BLaER1 treated with 17β-estradiol and CSF1 and Interleukin-3, amounts not matched to agents 10 nM and 100 nM (cell line): ENCODE measurements around the gene CCNH.
A peak's percentile ranks its signal among the peaks of the same experiment; 100 is the strongest.

Experiments used
- H3K27ac ChIP-seq, 11 experiments: shearing (Covaris generic); formaldehyde crosslinking; 2 replicates each; pipeline ENCODE4 v1.8.1; 2022
- H3K27me3 ChIP-seq, 11 experiments: shearing (Covaris generic); formaldehyde crosslinking; 2 replicates each; pipeline ENCODE4 v1.8.1; 2022
- H3K36me3 ChIP-seq, 11 experiments: shearing (Covaris generic); formaldehyde crosslinking; 2 replicates each; pipeline ENCODE4 v1.8.1; 2022
- H3K4me1 ChIP-seq, 10 experiments: shearing (Covaris generic); formaldehyde crosslinking; 2 replicates each; pipeline ENCODE4 v1.8.1; 2022
- H3K4me2 ChIP-seq, 11 experiments: shearing (Covaris generic); formaldehyde crosslinking; 2 replicates each; pipeline ENCODE4 v1.8.1; 2022
- H3K4me3 ChIP-seq, 10 experiments: shearing (Covaris generic); formaldehyde crosslinking; 2 replicates each; pipeline ENCODE4 v1.8.1; 2022
- H3K9ac ChIP-seq, 11 experiments: shearing (Covaris generic); formaldehyde crosslinking; 2 replicates each; pipeline ENCODE4 v1.8.1; 2022
- H3K9me3 ChIP-seq, 11 experiments: shearing (Covaris generic); formaldehyde crosslinking; replicated peaks in 1 of 11; 2 replicates each; pipeline ENCODE4 v1.8.1; 2022
- H4K20me1 ChIP-seq, 11 experiments: shearing (Covaris generic); formaldehyde crosslinking; 2 replicates each; pipeline ENCODE4 v1.8.1; 2022
- Cebpa-rat ChIP-seq, 11 experiments: shearing (Covaris generic); IDR thresholded peaks; 2 replicates each; pipeline ENCODE4 v1.8.1; 2022

The CCNH gene

GRCh38 chr5:87388129-87388528 lies 24.6 kb downstream of the CCNH start:
- no peak overlapping the region for H3K4me3 ChIP-seq
- no peak overlapping the region for H3K27ac ChIP-seq
- no peak for TF ChIP-seq Cebpa-rat (IDR thresholded peaks at IDR 0.05)
- no peaks in the 10 kb centered on the region for H3K9me3 ChIP-seq
- H3K9ac ChIP-seq: no peak overlapping the region
- H3K27me3 ChIP-seq: no peaks in the 10 kb centered on the region
- no peak overlapping the region for H3K4me2 ChIP-seq
- peaks cover 3 to 84% (median 14%) of the 10 kb centered on the region in 11 experiments; a peak in 14 of 22 replicates for H4K20me1 ChIP-seq
- peaks cover 95 to 100% (median 99%) of the 10 kb centered on the region in 11 experiments for H3K36me3 ChIP-seq
- H3K4me1 ChIP-seq: no peaks in the 10 kb centered on the region

- Histone ChIP-seq H3K4me1 (no peaks in the 10 kb centered on the region), H4K20me1 (peaks cover 3 to 85% (median 14%) of the 10 kb centered on the region in 11 experiments; a peak in 15 of 22 replicates), H3K4me3 (no peak overlapping the region), H3K27ac (no peak overlapping the region), H3K27me3 (no peaks in the 10 kb centered on the region), H3K9me3 (no peaks in the 10 kb centered on the region), H3K36me3 (peaks cover 94 to 100% (median 99%) of the 10 kb centered on the region in 11 experiments), H3K9ac (no peak overlapping the region), H3K4me2 (no peak overlapping the region)
- TF ChIP-seq Cebpa-rat (IDR thresholded peaks at IDR 0.05): no peak
These were observed 26.9 kb downstream of the CCNH start for GRCh38 chr5:87385802-87386201.

- Histone ChIP-seq H3K4me3 (no peak overlapping the region), H3K9me3 (no peaks in the 10 kb centered on the region), H3K36me3 (peaks cover 92 to 100% (median 99%) of the 10 kb centered on the region in 11 experiments), H3K9ac (no peak overlapping the region), H3K27ac (no peak overlapping the region), H4K20me1 (peaks cover 0 to 84% (median 3%) of the 10 kb centered on the region in 11 experiments; a peak in 9 of 22 replicates), H3K27me3 (no peaks in the 10 kb centered on the region), H3K4me2 (no peak overlapping the region), H3K4me1 (no peaks in the 10 kb centered on the region)
- TF ChIP-seq Cebpa-rat (IDR thresholded peaks at IDR 0.05): no peak
These were observed 29.5 kb downstream of the CCNH start for GRCh38 chr5:87383216-87383615.

GRCh38 chr5:87382224-87382623 lies 30.5 kb downstream of the CCNH start:
- H3K36me3 ChIP-seq: peaks cover 91 to 100% (median 99%) of the 10 kb centered on the region in 11 experiments

GRCh38 chr5:87372705-87373104 lies 40.0 kb downstream of the CCNH start:
- Histone ChIP-seq H3K27me3 (no peaks in the 10 kb centered on the region), H3K36me3 (peaks cover 60 to 96% (median 82%) of the 10 kb centered on the region in 11 experiments), H3K4me1 (no peaks in the 10 kb centered on the region), H3K9me3 (no peaks in the 10 kb centered on the region), H3K4me2 (no peak overlapping the region), H3K27ac (no peak overlapping the region), H4K20me1 (peaks cover 0 to 38% (median 0%) of the 10 kb centered on the region in 11 experiments; a peak in 4 of 22 replicates), H3K9ac (no peak overlapping the region), H3K4me3 (no peak overlapping the region)
- no peak for TF ChIP-seq Cebpa-rat (IDR thresholded peaks at IDR 0.05)

More at GRCh38 chr5:87382224-87382623, 30.5 kb downstream of the CCNH start:
- H3K4me3 ChIP-seq: no peak overlapping the region
- H3K27me3 ChIP-seq: no peaks in the 10 kb centered on the region
- H4K20me1 ChIP-seq: peaks cover 0 to 78% (median 4%) of the 10 kb centered on the region in 11 experiments; a peak in 8 of 22 replicates
- no peaks in the 10 kb centered on the region for H3K9me3 ChIP-seq
- H3K4me2 ChIP-seq: no peak overlapping the region
- 0 out of 22 replicates have a peak, but pooled peaks of 1 of the 11 experiments have one; percentile 4 for TF ChIP-seq Cebpa-rat (IDR thresholded peaks at IDR 0.05)
- no peak overlapping the region for H3K9ac ChIP-seq
- H3K4me1 ChIP-seq: no peaks in the 10 kb centered on the region
- no peak overlapping the region for H3K27ac ChIP-seq

GRCh38 chr5:87369431-87369830 lies 43.3 kb downstream of the CCNH start:
- no peak overlapping the region for H3K4me3 ChIP-seq
- no peak overlapping the region for H3K27ac ChIP-seq
- peaks cover 0 to 49% (median 0%) of the 10 kb centered on the region in 11 experiments; a peak in 2 of 22 replicates for H4K20me1 ChIP-seq
- no peaks in the 10 kb centered on the region for H3K9me3 ChIP-seq
- no peaks in the 10 kb centered on the region for H3K4me1 ChIP-seq
- no peaks in the 10 kb centered on the region for H3K27me3 ChIP-seq
- TF ChIP-seq Cebpa-rat (IDR thresholded peaks at IDR 0.05): no peak
- H3K9ac ChIP-seq: no peak overlapping the region
- no peak overlapping the region for H3K4me2 ChIP-seq
- peaks cover 58 to 97% (median 78%) of the 10 kb centered on the region in 11 experiments for H3K36me3 ChIP-seq

- Histone ChIP-seq H3K9ac (no peak overlapping the region), H4K20me1 (peaks cover 0 to 50% (median 0%) of the 10 kb centered on the region in 11 experiments; a peak in 2 of 22 replicates), H3K9me3 (no peaks in the 10 kb centered on the region), H3K4me1 (no peaks in the 10 kb centered on the region), H3K27me3 (no peaks in the 10 kb centered on the region), H3K4me3 (no peak overlapping the region), H3K36me3 (peaks cover 65 to 98% (median 86%) of the 10 kb centered on the region in 11 experiments), H3K27ac (no peak overlapping the region), H3K4me2 (no peak overlapping the region)
- TF ChIP-seq Cebpa-rat (IDR thresholded peaks at IDR 0.05): no peak
These were observed 44.1 kb downstream of the CCNH start for GRCh38 chr5:87368601-87369000.

GRCh38 chr5:87367243-87367642 lies 45.5 kb downstream of the CCNH start:
- Histone ChIP-seq H3K27ac (no peak overlapping the region), H4K20me1 (peaks cover 0 to 42% (median 0%) of the 10 kb centered on the region in 11 experiments; a peak in 2 of 22 replicates), H3K9me3 (no peaks in the 10 kb centered on the region), H3K4me3 (no peak overlapping the region), H3K36me3 (peaks cover 58 to 99% (median 85%) of the 10 kb centered on the region in 11 experiments), H3K9ac (no peak overlapping the region), H3K4me1 (no peaks in the 10 kb centered on the region), H3K4me2 (no peak overlapping the region), H3K27me3 (no peaks in the 10 kb centered on the region)
- TF ChIP-seq Cebpa-rat (IDR thresholded peaks at IDR 0.05): no peak

- H3K4me1 ChIP-seq: 0 out of 20 replicates have a peak, but pooled peaks cover 0 to 10% (median 0%) of the 10 kb centered on the region in 10 experiments
- H3K4me2 ChIP-seq: no peak overlapping the region
- no peak overlapping the region for H3K4me3 ChIP-seq
- H3K36me3 ChIP-seq: peaks cover 45 to 100% (median 81%) of the 10 kb centered on the region in 11 experiments
- H3K27me3 ChIP-seq: no peaks in the 10 kb centered on the region
- no peak overlapping the region; a peak in 1 of 22 replicates for H3K27ac ChIP-seq
- H4K20me1 ChIP-seq: peaks cover 0 to 12% (median 0%) of the 10 kb centered on the region in 11 experiments; a peak in 2 of 22 replicates
- no peak for TF ChIP-seq Cebpa-rat (IDR thresholded peaks at IDR 0.05)
- H3K9ac ChIP-seq: no peak overlapping the region
- H3K9me3 ChIP-seq: no peaks in the 10 kb centered on the region
These were observed 51.1 kb downstream of the CCNH start for GRCh38 chr5:87361536-87362213.
